ENCODE results near the gene PDLIM1.

PDLIM1 gene

GRCh38 chr10:95333997-95334804 lies 43.4 kb upstream of the PDLIM1 start:
- DNase-seq (ENCODE audit: low spot score), result peak; percentile 90
- no peak for TF ChIP-seq CTCF (IDR thresholded peaks at IDR 0.05)
- Histone ChIP-seq H3K4me3 (peak overlapping the region; percentile 41), H3K27ac (peak overlapping the region; percentile 88 to 94)

GRCh38 chr10:95332666-95333249 lies 42.0 kb upstream of the PDLIM1 start:
- H3K4me3 ChIP-seq, result no peak overlapping the region
- H3K27ac ChIP-seq, result peak overlapping the region; percentile 88 to 94
- DNase-seq (ENCODE audit: low spot score), result no peak
- TF ChIP-seq CTCF (IDR thresholded peaks at IDR 0.05), result no peak

- Histone ChIP-seq H3K4me3 (no peak overlapping the region), H3K27ac (peak overlapping the region in 1 of 2 donors; percentile 31)
- DNase-seq (ENCODE audit: low spot score), result no peak
- TF ChIP-seq CTCF (IDR thresholded peaks at IDR 0.05), result no peak
These were observed 40.9 kb upstream of the PDLIM1 start for GRCh38 chr10:95331596-95332130.

GRCh38 chr10:95330966-95331453 lies 40.2 kb upstream of the PDLIM1 start:
- Histone ChIP-seq H3K4me3 (no peak overlapping the region), H3K27ac (peak overlapping the region in 1 of 2 donors; percentile 31)
- DNase-seq (ENCODE audit: low spot score), result no peak
- TF ChIP-seq CTCF (IDR thresholded peaks at IDR 0.05), result no peak

- H3K27ac ChIP-seq, result no peak overlapping the region
- DNase-seq (ENCODE audit: low spot score), result no peak
- no peak for TF ChIP-seq CTCF (IDR thresholded peaks at IDR 0.05)
- H3K4me3 ChIP-seq, result no peak overlapping the region
These were observed 38.5 kb upstream of the PDLIM1 start for GRCh38 chr10:95329296-95329695.

- Histone ChIP-seq H3K27ac (peak overlapping the region in 1 of 2 donors; percentile 60), H3K4me3 (no peak overlapping the region)
- TF ChIP-seq CTCF (IDR thresholded peaks at IDR 0.05), result no peak
- DNase-seq (ENCODE audit: low spot score), result no peak
These were observed 37.2 kb upstream of the PDLIM1 start for GRCh38 chr10:95328013-95328412.
